Body of pancreas (tissue), 4 donors: ENCODE measurements around the gene SLCO2B1.

ENCODE experiments used
- POLR2A ChIP-seq, 3 donors: fragments of 450-650 bp; IDR thresholded peaks; one replicate each; pipeline ENCODE4 v1.6.1; 2016; ENCODE audit warnings: antibody characterized with exemption in 3 of 3, mild to moderate bottlenecking in 2 of 3
- TF ChIP-seq, protein P1 (sequence below), 7 experiments: fragments of 450-650 bp in 4 of 7; fragments of 200-600 bp in 3 of 7; sonication (generic) in 3 of 7; IDR thresholded peaks; one replicate each; pipeline ENCODE4 v1.5.1; 2016 to 2019; ENCODE audit warnings: antibody characterized with exemption in 7 of 7

DNA sequence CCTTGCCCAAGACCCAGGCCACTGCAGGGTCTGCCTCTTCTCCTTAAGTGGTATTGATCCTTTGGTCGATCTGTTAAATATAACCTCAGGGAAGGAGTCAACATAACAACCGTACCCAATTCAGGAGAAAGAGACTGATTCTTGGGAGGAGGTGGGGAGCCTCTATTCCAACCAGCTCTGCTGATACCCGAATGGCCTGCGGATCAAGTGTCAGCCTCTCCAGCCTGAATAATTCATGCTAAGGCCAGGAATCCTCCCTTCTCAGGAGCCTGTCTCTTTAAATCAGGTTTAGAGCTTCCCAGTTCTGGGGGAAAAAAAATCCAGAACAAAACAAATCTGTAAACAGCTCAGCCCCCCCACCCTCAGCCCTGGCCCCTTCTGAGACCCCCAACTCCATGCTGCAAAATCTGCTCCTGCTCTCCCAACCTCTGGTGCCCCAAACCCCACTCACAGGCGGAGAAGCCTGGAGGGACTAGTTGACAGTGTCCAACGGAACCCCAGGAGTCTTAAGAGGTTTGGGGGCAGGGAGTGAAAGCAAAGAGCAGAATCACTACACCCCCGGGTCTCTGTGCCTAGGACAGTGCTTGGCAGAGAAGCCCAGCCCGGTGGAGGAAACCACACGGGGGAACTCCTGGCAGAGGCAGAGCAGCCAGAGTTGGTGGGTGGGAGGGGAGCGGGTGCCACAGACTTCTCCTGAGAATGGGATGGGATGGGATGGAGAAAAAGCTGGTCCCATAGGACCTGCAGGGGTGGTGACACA is 88.8 kb downstream of the SLCO2B1 start:
- TF ChIP-seq, protein P1, sequence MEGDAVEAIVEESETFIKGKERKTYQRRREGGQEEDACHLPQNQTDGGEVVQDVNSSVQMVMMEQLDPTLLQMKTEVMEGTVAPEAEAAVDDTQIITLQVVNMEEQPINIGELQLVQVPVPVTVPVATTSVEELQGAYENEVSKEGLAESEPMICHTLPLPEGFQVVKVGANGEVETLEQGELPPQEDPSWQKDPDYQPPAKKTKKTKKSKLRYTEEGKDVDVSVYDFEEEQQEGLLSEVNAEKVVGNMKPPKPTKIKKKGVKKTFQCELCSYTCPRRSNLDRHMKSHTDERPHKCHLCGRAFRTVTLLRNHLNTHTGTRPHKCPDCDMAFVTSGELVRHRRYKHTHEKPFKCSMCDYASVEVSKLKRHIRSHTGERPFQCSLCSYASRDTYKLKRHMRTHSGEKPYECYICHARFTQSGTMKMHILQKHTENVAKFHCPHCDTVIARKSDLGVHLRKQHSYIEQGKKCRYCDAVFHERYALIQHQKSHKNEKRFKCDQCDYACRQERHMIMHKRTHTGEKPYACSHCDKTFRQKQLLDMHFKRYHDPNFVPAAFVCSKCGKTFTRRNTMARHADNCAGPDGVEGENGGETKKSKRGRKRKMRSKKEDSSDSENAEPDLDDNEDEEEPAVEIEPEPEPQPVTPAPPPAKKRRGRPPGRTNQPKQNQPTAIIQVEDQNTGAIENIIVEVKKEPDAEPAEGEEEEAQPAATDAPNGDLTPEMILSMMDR (IDR thresholded peaks at IDR 0.05) = no peak
- TF ChIP-seq POLR2A (IDR thresholded peaks at IDR 0.05) = no peak
